Ureter (tissue), 1 donor: ENCODE measurements around the gene CCDC88B. TPM values are rescaled to one million over a fixed set of nuclear protein-coding genes. Genes with fewer than 3 reads are reported as not detected.

Experiments
- DNase-seq: peaks from one replicate; pipeline ENCODE4 v3.0.0-alpha.2; 2020; ENCODE audit warnings: low spot score
- total RNA-seq: library from RNA; stranded (reverse); gene quantifications from one replicate; pipeline ENCODE4 v1.2.4, GENCODE V29; 2023
- donor health status: DM: yes; HTN: yes; CAD: no.

CCDC88B gene
- total RNA-seq, 1 donor from 2014 or later = 17.1 TPM

DNA sequence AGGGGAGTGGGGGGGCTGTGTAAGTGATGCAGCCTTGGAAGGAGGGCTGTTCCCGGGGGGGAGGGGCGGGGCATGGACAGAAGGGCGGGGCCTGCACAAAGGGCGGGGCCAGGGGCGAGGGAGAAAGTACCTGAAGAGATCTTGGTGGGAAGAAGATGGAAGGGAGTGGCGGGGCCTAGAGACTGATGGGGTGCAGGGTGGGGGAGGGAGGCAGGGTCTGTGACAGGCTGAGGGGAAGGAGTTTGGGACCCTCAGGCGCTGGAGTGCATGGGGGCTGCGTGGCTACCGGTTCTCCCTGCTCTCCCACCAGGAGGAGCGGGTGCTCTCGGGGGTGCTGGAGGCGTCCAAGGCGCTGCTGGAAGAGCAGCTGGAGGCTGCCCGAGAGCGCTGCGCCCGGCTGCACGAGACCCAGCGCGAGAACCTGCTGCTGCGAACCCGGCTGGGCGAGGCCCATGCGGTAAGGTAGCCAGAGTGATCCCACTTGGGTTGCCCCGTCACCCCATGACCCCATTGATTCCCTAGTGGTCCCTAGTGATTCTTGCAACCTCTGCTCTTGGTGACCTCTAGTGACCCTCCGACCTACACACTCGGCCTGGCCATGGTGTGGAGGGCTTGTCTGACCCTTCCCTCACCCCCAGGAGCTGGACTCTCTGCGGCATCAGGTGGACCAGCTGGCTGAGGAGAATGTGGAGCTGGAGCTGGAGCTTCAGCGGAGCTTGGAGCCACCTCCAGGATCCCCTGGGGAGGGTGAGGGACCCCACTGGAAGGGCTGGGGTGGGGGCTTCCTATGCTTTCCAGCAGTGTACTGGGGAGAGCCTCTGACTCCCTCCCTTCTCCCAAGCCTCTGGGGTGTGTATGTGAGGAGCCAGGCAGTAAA lies 3.1 kb downstream of the CCDC88B start:
- no peak for DNase-seq

DNA sequence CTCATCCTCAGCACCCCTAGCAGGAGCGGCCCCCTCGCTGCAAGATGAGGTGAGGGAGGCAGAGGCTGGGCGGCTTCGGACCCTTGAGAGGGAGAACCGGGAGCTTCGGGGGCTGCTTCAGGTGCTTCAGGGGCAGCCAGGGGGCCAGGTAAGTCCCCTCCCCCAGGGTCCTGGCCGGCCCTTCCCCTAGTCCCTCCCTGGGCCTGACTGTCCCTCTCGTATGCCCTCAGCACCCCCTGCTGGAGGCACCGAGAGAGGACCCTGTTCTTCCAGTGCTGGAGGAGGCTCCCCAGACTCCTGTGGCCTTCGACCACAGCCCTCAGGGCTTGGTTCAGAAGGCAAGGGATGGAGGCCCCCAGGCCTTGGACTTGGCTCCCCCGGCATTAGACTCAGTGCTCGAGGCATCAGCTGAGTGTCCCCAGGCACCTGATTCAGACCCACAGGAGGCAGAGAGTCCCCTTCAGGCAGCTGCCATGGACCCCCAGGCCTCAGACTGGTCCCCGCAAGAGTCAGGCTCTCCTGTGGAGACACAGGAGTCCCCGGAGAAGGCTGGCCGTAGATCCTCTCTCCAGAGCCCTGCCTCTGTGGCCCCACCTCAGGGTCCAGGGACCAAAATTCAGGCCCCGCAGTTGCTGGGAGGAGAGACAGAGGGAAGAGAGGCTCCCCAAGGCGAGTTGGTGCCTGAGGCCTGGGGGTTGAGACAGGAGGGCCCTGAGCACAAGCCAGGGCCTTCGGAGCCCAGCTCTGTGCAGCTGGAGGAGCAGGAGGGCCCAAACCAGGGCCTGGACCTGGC lies 4.0 kb downstream of the CCDC88B start:
- DNase-seq = no peak

DNA sequence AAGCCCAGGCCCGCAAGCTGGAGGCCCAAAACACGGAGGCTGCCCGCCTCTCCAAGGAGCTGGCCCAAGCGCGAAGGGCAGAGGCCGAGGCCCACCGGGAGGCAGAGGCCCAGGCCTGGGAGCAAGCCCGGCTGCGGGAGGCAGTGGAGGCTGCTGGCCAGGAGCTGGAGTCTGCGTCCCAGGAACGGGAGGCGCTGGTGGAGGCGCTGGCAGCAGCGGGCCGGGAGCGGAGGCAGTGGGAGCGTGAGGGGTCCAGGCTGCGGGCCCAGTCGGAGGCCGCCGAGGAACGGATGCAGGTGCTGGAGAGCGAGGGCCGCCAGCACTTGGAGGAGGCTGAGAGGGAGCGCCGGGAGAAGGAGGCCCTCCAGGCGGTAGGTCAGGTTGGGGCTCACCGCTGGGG lies 4.8 kb downstream of the CCDC88B start:
- no peak for DNase-seq

DNA sequence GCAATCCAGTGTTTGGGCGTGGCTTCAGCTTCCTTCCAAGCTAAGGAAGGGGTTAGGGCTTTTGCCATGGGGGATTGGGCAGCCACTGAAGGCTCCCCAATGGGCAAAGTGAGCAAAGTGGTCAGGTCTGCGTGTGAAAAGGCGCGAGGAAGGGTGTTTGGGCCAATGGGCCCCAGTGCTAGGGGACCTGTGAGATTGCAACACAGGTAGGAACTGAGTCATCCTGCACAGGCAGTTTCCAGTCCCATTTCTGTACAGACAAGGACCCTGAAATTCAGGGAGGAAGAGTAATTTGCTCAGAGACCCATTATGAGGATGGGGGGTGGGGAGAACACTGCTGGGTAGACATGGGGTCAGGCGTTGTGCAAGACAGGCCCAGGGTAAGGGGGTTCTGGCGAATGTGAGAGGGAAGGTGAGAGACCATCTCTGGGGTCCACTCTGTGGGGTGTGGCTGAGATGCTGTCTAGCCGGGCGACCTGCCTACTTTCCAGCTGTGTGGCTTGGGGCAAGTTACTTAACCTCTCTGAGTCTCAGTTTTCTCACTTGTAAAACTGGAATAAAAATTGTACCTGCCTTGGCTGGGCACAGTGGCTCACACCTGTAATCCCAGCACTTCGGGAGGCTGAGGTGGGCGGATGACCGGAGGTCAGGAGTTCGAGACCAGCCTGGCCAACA lies 7.3 kb downstream of the CCDC88B start:
- DNase-seq = no peak

DNA sequence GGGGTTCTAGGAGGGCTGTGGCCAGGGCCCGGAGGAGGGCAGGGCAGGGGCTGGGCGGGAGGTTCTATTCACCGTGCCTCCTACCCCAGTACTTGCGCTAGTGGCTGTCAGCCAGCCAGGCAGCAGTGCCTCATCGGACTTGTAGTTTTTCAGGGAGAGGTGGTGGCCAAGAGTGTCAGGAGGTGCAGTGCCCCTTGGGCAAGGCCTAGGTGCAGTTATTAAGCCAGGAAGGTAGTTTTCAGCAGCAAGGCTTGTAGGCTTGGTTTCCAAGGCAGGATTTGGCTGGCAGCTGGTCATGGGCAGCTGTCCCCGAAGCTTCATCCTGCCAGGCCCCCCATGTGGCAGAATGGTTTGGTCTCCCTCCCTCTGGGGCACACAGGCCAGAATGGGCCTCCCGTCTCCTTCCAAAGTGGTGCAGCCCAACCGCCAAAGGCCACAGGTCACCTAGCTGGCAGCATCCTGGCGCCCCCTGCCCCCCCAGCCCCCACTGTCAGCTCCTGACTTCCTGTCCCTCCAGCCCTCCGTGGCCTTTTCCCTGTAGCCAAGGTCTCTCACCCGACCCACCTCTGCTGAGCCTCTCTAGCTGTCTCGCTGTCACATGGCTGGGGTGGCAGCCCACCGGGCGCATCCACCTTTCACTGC lies 8.5 kb downstream of the CCDC88B start:
- DNase-seq = no peak

DNA sequence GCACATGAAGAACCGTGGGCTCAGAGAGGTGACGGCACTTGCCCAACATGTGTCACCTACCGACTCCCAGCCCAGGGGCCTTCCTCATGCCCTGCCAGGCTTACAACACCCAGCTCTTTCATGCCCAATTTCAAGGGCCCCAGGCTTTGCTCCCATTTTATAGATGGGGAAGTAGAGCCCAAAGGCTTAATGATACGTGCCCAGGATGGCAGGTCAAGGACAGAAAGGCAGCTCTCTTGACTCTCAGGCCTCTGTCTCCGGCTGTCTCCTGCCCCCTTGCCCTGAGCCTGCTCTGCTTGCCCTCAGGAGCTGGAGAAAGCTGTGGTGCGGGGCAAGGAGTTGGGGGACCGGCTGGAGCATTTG lies 9.0 kb downstream of the CCDC88B start:
- DNase-seq = no peak

DNA sequence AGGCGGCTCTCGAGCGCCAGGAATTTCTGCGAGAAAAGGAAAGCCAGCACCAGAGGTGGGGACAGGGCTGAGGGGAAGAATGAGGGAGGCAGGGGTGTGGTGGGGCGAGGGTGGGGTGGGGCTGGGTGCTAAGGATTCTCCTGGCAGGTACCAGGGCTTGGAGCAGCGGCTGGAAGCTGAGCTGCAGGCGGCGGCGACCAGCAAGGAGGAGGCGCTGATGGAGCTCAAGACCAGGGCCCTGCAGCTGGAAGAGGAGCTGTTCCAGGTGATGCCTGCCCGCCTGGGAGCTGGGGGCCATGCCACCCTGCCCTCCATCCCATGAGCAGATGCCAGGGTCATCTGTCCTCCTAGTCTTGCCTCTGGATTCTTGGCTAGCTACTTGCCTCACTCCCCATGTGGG lies 9.4 kb downstream of the CCDC88B start:
- DNase-seq = no peak

DNA sequence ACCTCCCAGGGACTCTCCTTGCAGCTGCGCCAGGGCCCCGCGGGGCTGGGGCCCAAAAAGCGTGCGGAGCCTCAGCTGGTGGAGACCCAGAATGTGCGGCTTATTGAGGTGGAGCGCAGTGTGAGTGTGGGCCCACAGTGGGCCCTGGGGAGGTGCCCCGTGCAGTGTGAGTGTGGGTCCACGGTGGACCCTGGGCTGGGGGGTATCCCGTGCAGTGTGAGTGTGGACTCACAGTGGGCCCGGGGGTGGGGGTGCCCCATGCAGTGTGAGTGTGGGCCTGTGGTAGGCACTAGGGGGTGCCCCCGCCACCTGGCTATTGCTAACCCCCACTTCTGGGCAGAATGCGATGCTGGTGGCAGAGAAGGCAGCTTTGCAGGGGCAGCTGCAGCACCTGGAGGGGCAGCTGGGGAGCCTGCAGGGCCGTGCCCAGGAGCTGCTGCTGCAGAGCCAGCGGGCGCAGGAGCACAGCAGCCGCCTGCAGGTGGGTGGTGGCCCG lies 11.2 kb downstream of the CCDC88B start:
- DNase-seq = no peak

DNA sequence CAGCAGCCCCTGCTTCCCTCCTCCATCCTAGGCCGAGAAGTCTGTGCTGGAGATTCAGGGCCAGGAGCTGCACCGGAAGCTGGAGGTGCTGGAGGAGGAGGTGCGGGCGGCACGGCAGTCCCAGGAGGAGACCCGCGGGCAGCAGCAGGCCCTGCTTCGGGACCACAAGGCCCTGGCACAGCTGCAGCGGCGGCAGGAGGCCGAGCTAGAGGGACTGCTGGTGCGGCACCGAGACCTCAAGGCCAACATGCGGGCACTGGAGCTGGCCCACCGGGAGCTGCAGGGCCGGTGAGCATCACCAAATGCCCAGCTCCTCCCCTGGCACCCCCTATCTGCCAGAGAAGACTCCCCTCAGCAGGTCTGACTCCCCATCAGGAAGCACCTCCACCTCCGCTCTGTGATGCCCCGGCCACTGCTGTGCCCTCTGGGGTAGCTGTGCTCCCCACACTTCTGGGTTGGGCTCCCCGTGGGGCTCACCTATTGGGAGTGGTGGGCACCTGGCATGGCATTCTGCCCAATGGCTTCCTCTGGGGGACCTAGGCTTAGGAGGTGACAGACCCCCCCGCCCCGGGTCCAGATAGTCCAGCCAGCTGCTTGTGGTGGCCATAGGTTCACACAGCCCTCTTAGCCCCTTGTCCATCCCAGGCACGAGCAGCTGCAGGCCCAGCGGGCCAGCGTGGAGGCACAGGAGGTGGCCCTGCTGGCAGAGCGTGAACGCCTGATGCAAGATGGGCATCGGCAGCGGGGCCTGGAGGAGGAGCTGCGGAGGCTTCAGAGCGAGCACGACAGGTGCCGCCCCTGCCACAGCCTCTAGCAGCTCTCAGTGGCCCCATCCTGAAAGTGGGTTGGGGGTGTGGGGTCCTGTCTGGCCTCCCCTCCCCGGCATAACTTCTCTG lies 12.3 kb downstream of the CCDC88B start:
- no peak for DNase-seq

DNA sequence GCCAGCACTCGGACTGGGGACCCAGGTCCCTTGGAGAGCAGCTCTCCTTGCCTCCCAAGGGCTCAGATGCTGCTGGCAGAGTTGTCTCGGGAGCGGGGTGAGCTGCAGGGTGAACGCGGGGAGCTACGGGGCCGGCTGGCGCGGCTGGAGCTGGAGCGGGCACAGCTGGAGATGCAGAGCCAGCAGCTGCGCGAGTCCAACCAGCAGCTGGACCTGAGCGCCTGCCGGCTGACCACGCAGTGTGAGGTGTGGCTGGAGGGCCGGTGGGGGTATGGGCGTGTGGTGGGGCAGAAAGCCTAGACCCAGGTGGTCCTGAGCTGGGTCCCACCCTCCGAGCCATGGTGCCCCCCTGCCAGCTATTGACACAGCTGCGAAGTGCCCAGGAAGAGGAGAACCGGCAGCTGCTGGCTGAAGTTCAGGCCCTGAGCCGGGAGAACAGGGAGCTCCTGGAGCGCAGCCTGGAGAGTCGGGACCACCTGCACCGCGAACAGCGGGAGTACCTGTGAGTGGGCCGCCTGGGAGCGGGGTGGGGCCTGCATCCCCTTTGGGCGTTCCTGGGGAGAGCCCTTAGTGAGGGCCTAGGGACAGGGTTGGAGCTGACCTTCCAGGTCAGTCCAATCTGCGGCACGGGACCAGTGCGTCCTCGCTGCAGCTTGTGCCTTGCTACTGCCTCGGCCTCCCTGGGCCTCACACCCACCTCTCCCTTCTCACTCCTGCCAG lies 13.2 kb downstream of the CCDC88B start:
- no peak for DNase-seq

DNA sequence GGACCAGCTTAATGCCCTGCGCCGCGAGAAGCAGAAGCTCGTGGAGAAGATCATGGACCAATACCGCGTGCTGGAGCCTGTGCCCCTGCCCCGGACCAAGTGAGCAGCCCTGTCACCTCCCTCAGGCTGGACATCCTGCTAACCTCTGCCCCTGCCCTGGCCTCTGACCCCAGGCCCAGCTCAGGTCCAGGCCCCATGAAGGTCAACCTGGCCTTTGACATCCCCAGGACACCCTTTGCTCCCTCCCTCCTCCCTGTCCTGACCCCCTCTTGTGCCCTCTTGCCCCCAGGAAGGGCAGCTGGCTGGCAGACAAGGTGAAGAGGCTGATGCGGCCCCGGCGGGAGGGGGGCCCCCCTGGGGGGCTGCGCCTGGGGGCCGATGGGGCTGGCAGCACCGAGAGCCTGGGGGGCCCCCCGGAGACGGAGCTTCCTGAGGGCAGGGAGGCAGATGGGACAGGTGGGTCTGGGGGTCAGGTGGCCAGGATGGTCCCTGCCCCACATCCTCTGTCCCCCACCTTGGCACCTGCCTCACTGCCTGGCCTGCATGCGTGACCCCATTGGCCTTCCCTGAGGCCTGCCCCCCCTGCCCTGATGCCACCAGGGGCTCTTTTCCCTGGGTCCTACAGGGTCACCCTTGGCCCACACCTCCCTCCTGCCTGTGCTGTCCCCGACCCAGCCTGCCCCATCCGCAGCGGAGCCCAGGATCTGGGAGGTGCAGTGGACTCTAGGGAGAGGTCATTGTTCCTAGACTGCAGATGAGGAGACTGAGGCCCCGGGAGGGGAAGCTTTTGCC lies 13.9 kb downstream of the CCDC88B start:
- DNase-seq = no peak

DNA sequence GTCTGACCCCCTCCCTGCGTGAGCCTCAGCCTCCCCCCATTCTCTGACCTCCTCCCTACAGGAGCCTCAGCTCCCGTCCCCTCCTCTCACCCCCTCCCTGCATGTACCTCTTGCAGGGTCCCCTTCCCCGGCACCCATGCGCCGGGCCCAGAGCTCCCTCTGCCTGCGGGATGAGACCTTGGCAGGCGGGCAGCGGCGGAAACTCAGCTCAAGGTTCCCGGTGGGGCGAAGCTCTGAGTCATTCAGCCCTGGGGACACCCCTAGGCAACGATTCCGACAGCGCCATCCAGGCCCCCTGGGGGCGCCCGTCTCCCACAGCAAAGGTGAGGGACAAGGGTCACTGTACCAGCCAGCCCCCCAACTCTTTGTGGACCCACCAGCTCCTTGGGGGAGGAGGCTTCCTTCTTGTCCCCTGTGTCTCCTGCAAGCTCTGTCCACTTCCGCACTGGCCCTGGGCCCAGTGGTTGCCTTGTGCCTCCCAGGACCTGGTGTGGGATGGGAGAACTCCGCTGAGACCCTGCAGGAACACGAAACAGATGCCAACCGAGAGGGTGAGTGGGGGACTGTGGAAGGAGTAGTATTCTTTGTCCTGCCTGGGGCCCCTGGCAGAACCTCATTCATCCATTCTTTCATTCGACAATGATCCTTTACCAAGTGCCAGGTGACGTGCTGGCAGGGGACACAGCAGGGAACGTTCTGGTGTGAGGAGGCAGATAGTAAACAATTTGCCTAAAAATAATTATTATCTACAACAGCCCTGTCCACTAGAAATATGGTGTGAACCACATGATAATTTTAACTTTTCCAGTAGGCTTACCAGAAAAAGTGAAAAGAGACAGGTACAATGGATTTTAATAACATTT lies 15.3 kb downstream of the CCDC88B start:
- DNase-seq = peak; percentile 86

DNA sequence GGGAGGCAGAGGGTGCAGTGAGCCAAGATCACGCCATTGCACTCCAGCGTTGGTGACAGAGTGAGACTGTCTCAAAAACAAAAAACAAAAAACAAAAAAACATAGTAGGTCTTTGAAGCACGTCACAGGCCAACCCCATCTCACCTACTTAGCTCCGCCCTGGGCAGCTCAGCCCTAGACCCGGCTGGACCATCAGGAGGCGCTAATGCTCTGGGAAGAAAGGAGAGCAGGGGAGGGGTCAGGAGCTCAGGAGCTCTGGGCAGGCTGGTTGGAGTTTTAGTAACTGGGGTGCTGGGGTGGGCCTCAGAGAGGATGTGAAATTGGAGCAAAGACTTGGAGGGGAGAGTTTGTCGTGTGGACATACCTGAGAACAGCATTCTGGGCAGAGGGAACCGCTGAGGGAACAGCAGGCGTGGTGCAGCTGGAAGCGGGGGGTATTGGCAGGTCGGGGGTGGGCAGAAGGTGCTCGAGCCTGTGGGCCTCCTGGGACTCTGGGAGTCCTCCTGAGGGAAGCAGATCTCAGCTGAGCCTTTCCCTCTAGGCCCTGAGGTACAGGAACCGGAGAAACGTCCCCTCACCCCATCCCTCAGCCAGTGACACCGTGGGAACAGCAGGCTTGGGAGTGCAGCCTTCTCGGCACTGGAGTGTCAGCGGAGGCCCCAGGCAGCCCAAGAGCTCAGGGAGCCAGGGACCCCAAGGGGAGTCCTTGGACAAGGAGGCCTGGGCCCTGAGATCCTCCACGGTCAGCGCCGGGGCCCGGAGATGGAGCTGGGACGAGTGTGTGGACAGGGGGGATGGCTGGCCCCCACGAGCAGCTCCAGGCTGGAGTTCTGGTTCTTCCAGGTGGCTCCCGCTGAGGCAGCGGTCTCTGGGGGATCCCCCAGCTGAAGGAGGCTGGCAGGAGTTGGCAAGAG lies 16.8 kb downstream of the CCDC88B start:
- DNase-seq = no peak

DNA sequence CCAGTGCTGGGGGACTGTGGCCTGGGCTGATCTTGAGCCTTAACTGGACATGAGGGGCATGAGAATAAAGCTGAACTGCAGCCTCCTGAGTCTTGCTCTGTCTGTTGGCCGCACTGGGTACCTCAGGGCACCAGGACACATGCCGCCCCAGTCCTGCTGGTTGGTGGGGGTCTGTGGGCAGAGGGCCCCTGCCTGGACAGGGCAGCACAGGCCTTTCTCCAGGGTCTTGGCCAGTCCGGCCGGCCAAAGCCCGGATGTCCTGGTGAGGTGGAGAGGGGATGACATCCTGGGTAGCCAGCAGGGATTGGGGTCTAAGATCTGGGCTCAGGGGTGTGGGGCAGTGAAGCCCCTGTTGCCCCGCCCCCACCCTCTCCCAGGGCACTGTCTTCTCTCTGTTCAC lies 17.4 kb downstream of the CCDC88B start:
- DNase-seq = no peak

DNA sequence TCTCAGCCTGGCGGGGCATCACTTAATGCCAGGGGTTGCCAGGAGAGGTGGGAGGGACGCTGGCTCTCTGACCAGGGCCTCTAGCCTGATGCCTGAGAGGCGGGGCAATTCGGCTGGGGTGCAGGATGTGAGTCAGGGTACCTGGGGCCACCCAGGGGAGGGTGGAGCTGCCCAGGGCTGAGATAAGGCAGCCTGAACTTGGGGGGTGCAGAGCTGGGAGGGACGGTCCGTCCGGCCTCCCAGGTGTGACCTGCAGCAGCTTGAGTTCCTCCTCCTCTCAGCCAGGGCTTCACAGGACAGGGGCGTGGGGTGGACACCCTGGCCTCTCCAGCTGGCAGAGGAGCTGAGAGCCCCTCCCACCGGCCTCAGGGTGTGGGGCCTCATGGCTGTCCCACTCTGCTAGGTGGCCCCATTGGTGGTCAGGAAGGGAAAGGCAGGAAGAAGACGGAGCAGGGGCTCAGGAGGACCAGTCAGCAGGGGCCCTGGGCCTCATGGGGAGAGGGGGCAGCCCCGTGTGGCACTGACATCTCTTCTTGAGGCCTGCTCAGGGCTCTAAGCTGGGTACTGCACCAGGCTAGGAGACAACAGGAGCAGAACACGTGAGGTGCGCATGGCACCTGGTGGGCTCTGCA lies 18.0 kb downstream of the CCDC88B start:
- DNase-seq = no peak

DNA sequence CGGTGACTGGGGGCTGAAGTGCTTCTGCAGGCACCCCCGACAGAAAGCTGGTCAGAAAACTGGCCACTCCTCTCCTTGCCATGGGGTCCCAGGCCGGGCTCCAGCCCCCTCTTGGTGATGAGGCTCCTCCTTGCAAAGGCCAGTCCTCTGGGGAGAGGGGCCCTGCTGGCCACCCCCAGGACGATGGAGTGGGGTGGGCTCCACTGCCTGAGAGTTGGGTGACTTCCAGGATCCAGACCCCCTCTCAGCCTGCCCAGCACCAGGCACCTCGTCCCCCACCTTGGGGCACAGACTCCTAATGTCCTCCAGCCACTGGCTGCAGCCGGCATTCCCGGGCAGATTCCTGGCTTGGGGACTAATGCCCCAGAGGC lies 18.5 kb downstream of the CCDC88B start:
- no peak for DNase-seq
